Nephron (organoid): ENCODE results near the gene TMEM256.

Experiments
- H3K27ac Mint-ChIP-seq, 3 experiments: 2 replicates each; pipeline ENCODE4 v1.8.0; 2020; ENCODE audit warnings: mixed read lengths in 3 of 3, mild to moderate bottlenecking in 2 of 3, moderate library complexity in 1 of 3
- H3K27me3 Mint-ChIP-seq: 2 replicates; pipeline ENCODE4 v1.8.0; 2021; ENCODE audit warnings: low read depth, mild to moderate bottlenecking, moderate library complexity, mixed read lengths
- H3K36me3 Mint-ChIP-seq: 2 replicates; pipeline ENCODE4 v1.8.0; 2020; ENCODE audit warnings: low read depth, mixed read lengths
- H3K4me1 Mint-ChIP-seq: 2 replicates; pipeline ENCODE4 v1.8.0; 2020; ENCODE audit warnings: mixed read lengths
- H3K4me3 Mint-ChIP-seq, 3 experiments: 2 replicates each; pipeline ENCODE4 v1.8.0; 2020; ENCODE audit warnings: mild to moderate bottlenecking in 3 of 3, mixed read lengths in 3 of 3, moderate library complexity in 2 of 3
- H3K9me3 Mint-ChIP-seq: 2 replicates; pipeline ENCODE4 v1.8.0; 2020; ENCODE audit warnings: mixed read lengths
- TF ChIP-seq, protein P1 (sequence below), 3 experiments: fragments of 200-600 bp; sonication (generic); IDR thresholded peaks; one replicate each; pipeline ENCODE4 v1.5.0; 2021; ENCODE audit warnings: antibody characterized with exemption in 3 of 3; ENCODE audit not compliant: unreplicated experiment in 3 of 3

Gene TMEM256

GRCh38 chr17:7427549-7427948, 23.7 kb upstream of the TMEM256 start:
- Mint-ChIP-seq H3K27ac (no peak overlapping the region), H3K36me3 (no peaks in the 10 kb centered on the region)
- TF ChIP-seq, protein P1, sequence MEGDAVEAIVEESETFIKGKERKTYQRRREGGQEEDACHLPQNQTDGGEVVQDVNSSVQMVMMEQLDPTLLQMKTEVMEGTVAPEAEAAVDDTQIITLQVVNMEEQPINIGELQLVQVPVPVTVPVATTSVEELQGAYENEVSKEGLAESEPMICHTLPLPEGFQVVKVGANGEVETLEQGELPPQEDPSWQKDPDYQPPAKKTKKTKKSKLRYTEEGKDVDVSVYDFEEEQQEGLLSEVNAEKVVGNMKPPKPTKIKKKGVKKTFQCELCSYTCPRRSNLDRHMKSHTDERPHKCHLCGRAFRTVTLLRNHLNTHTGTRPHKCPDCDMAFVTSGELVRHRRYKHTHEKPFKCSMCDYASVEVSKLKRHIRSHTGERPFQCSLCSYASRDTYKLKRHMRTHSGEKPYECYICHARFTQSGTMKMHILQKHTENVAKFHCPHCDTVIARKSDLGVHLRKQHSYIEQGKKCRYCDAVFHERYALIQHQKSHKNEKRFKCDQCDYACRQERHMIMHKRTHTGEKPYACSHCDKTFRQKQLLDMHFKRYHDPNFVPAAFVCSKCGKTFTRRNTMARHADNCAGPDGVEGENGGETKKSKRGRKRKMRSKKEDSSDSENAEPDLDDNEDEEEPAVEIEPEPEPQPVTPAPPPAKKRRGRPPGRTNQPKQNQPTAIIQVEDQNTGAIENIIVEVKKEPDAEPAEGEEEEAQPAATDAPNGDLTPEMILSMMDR (IDR thresholded peaks at IDR 0.05; ENCODE audit: unreplicated experiment in 3 of 3) = no peak

GRCh38 chr17:7426896-7427489, 23.1 kb upstream of the TMEM256 start:
- TF ChIP-seq, protein P1 (IDR thresholded peaks at IDR 0.05; ENCODE audit: unreplicated experiment in 3 of 3) = no peak
- Mint-ChIP-seq H3K36me3 (no peaks in the 10 kb centered on the region), H3K4me1 (peaks cover 6% of the 10 kb centered on the region), H3K27ac (no peak overlapping the region), H3K9me3 (no peaks in the 10 kb centered on the region), H3K27me3 (peaks cover 9% of the 10 kb centered on the region), H3K4me3 (no peak overlapping the region)

More at GRCh38 chr17:7427549-7427948, 23.7 kb upstream of the TMEM256 start:
- Mint-ChIP-seq H3K9me3 (no peaks in the 10 kb centered on the region), H3K4me3 (no peak overlapping the region), H3K27me3 (peaks cover 9% of the 10 kb centered on the region), H3K4me1 (peaks cover 6% of the 10 kb centered on the region)

- Mint-ChIP-seq H3K27ac (no peak overlapping the region), H3K4me1 (peaks cover 6% of the 10 kb centered on the region), H3K9me3 (no peaks in the 10 kb centered on the region), H3K36me3 (no peaks in the 10 kb centered on the region), H3K4me3 (no peak overlapping the region), H3K27me3 (peaks cover 9% of the 10 kb centered on the region)
- TF ChIP-seq, protein P1 (IDR thresholded peaks at IDR 0.05; ENCODE audit: unreplicated experiment in 3 of 3) = no peak
These were observed 22.4 kb upstream of the TMEM256 start for GRCh38 chr17:7426203-7426863.

DNA sequence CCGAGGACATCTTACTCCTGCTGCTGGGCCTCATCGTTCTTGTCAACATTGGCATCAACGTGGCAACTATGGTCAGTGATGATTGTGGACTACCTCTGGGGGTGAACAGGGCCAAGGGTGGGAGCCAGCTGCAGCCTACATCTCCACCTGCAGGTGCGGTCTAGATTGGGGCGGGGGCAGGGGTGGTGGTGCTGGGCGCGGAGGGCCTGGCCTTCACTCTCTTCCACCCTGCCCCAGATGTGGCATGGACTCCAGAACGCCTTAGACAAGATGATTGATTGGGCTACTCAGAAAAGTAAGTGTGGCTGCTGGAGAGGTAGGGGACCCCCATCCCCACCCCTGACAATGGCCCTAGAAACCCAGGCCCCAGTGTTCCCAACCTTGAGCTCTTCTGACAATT, 21.9 kb upstream of the TMEM256 start:
- no peaks in the 10 kb centered on the region for H3K9me3 Mint-ChIP-seq
- no peak overlapping the region for H3K27ac Mint-ChIP-seq
- H3K4me3 Mint-ChIP-seq = no peak overlapping the region
- peaks cover 8% of the 10 kb centered on the region for H3K27me3 Mint-ChIP-seq
- TF ChIP-seq, protein P1 (IDR thresholded peaks at IDR 0.05; ENCODE audit: unreplicated experiment in 3 of 3) = no peak
- no peaks in the 10 kb centered on the region for H3K36me3 Mint-ChIP-seq
- H3K4me1 Mint-ChIP-seq = peaks cover 6% of the 10 kb centered on the region

GRCh38 chr17:7425316-7425715, 21.4 kb upstream of the TMEM256 start, which contains the start of gene SPEM2:
TSS of gene SPEM2 (plus strand) at chr17:7425616. CDS start at chr17:7425689, 73 bp downstream.
- Mint-ChIP-seq H3K4me1 (peaks cover 6% of the 10 kb centered on the region), H3K27me3 (peaks cover 4% of the 10 kb centered on the region), H3K27ac (no peak within 1 kb of the TSS), H3K9me3 (no peaks in the 10 kb centered on the region), H3K36me3 (no peaks in the 10 kb centered on the region), H3K4me3 (no peak within 1 kb of the TSS)
- TF ChIP-seq, protein P1 (IDR thresholded peaks at IDR 0.05; ENCODE audit: unreplicated experiment in 3 of 3) = no peak

DNA sequence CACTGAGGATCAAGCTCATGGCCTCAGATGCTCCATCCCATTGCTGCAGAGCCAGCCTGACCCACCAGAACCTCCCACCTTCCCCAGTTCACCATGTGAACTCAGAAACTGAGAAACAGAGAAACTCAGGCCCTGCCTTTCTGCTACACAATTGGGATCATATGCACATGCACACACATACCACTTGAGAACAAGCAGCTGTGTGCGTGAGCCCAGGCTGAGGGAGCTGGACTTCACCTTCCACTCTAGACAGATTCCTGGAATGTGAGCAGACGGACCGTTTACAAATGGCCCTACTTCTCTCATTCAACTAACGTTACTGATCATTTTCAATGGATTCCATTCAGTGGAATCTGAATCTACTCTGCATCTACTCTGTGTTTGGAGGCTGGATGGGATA, 19.8 kb upstream of the TMEM256 start:
- H3K36me3 Mint-ChIP-seq = no peaks in the 10 kb centered on the region
- H3K9me3 Mint-ChIP-seq = no peaks in the 10 kb centered on the region
- H3K27me3 Mint-ChIP-seq = peaks cover 4% of the 10 kb centered on the region
- TF ChIP-seq, protein P1 (IDR thresholded peaks at IDR 0.05; ENCODE audit: unreplicated experiment in 3 of 3) = no peak
- H3K27ac Mint-ChIP-seq = peak overlapping the region; percentile 15 to 54 (median 53)
- peaks cover 6% of the 10 kb centered on the region for H3K4me1 Mint-ChIP-seq
- no peak overlapping the region for H3K4me3 Mint-ChIP-seq
